ENCODE measurements around the gene NAPA. TPM values are rescaled to one million over a fixed set of nuclear protein-coding genes. Genes with fewer than 3 reads are reported as not detected.

Gene NAPA
- total RNA-seq, 4 donors from 2014 or later, result 94.8 to 138 (median 114) TPM

- TF ChIP-seq POLR2AphosphoS5 (IDR thresholded peaks at IDR 0.05) (no peak), EP300 (IDR thresholded peaks at IDR 0.05; ENCODE audit: low read depth) (no peak), POLR2A (IDR thresholded peaks at IDR 0.05) (no peak), CTCF (IDR thresholded peaks at IDR 0.05) (no peak)
- in situ Hi-C loops (cut with MboI; ENCODE audit: low pct_ligation_motif_present in 1 of 4, low pct_unique_long_range_greater_than_20kb in 1 of 4, low sequenced_read_pairs in 3 of 4), result no loop called here
- WGBS, 2 donors (ENCODE audit: low coverage in 1 of 2), result 81% methylated on average over 4 of the region's 4 CpGs; no CpG with 5 or more reads in 1 of the 2 donors
- H3K27ac ChIP-seq, result no peak overlapping the region
- peaks cover 0 to 8% (median 0%) of the 10 kb centered on the region in 4 donors for H3K4me1 ChIP-seq
- H3K27me3 ChIP-seq, result peaks cover 11% of the 10 kb centered on the region
- intact Hi-C loops (cut with DNase I; ENCODE audit: low total_unique reads), result no loop called here
- DNase-seq, result no peak
- no peaks in the 10 kb centered on the region for H3K36me3 ChIP-seq
- H3K4me3 ChIP-seq, result no peak overlapping the region
- no peaks in the 10 kb centered on the region for H3K9me3 ChIP-seq
Observed at GRCh38 chr19:47550129-47550528, 35.3 kb upstream of the NAPA start.

DNA sequence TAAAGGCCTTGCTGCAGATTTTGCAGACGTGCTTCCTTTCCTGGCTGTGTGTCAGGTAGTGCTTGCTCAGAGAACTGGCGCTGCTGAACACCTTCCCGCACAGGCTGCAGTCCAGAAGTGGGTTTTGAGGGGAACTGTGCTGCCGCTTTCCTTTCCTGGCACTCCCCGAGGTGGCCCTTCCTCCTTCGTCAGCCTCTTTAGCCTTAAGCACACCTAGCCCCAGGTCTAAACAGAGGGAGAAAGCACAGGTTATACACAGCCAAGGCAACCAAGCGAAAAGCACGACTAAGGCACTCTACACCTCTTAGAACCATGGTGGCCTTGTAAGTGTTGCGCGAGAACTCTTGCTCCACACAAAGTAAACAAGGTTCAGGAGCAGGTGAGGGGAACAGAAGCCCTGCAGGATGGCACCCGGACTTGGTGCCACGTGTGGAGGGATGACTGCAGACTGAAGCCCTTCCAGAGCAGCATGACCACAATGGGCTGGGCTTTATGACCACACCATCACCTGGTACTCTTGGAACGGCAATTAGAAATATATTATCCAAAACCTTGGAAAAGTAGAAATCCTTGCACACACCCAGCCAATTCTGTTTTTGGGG is 34.5 kb upstream of the NAPA start:
- H3K27ac ChIP-seq, result no peak overlapping the region

GRCh38 chr19:47547199-47547598 is 32.3 kb upstream of the NAPA start:
- WGBS, 2 donors (ENCODE audit: low coverage in 1 of 2), result 40 to 78% methylated on average over 1 to 2 of the region's 2 CpGs
- in situ Hi-C loops (cut with MboI; ENCODE audit: low pct_ligation_motif_present in 1 of 4, low pct_unique_long_range_greater_than_20kb in 1 of 4, low sequenced_read_pairs in 3 of 4) (no loop called here), intact Hi-C loops (cut with DNase I; ENCODE audit: low total_unique reads) (loop anchor here (10.0 kb wide), 1 partner anchor 48 kb away; no protein-coding TSS in a partner anchor)
- no peaks in the 10 kb centered on the region for H3K9me3 ChIP-seq
- H3K27ac ChIP-seq, result no peak overlapping the region
- no peak for DNase-seq
- H3K4me3 ChIP-seq, result no peak overlapping the region
- peaks cover 20% of the 10 kb centered on the region for H3K27me3 ChIP-seq
- H3K36me3 ChIP-seq, result no peaks in the 10 kb centered on the region
- peaks cover 0 to 11% (median 0%) of the 10 kb centered on the region in 4 donors for H3K4me1 ChIP-seq
- TF ChIP-seq CTCF (IDR thresholded peaks at IDR 0.05) (no peak), EP300 (IDR thresholded peaks at IDR 0.05; ENCODE audit: low read depth) (no peak), POLR2A (IDR thresholded peaks at IDR 0.05) (no peak), POLR2AphosphoS5 (IDR thresholded peaks at IDR 0.05) (no peak)

More for the DNA sequence above, 34.5 kb upstream of the NAPA start:
- H3K9me3 ChIP-seq, result no peaks in the 10 kb centered on the region
- H3K27me3 ChIP-seq, result peaks cover 19% of the 10 kb centered on the region
- 60 to 71% methylated on average over 1 to 11 of the region's 13 CpGs for WGBS, 2 donors (ENCODE audit: low coverage in 1 of 2)
- TF ChIP-seq EP300 (IDR thresholded peaks at IDR 0.05; ENCODE audit: low read depth) (no peak), POLR2AphosphoS5 (IDR thresholded peaks at IDR 0.05) (no peak), CTCF (IDR thresholded peaks at IDR 0.05) (no peak), POLR2A (IDR thresholded peaks at IDR 0.05) (no peak)
- no peak for DNase-seq
- in situ Hi-C loops (cut with MboI; ENCODE audit: low pct_ligation_motif_present in 1 of 4, low pct_unique_long_range_greater_than_20kb in 1 of 4, low sequenced_read_pairs in 3 of 4), result no loop called here
- H3K4me1 ChIP-seq, result peaks cover 0 to 8% (median 0%) of the 10 kb centered on the region in 4 donors
- H3K36me3 ChIP-seq, result no peaks in the 10 kb centered on the region
- intact Hi-C loops (cut with DNase I; ENCODE audit: low total_unique reads), result loop anchor here (10.0 kb wide), 1 partner anchor 45 kb away; no protein-coding TSS in a partner anchor
- no peak overlapping the region for H3K4me3 ChIP-seq

- H3K36me3 ChIP-seq, result no peaks in the 10 kb centered on the region
- peak overlapping the region in 2 of 4 donors; percentile 2 to 10 for H3K4me3 ChIP-seq
- H3K4me1 ChIP-seq, result peaks cover 0 to 22% (median 2%) of the 10 kb centered on the region in 4 donors
- H3K27me3 ChIP-seq, result peaks cover 20% of the 10 kb centered on the region
- DNase-seq, result no peak
- WGBS, 2 donors (ENCODE audit: low coverage in 1 of 2), result 65% methylated on average over 71 of the region's 75 CpGs; no CpG with 5 or more reads in 1 of the 2 donors
- no peaks in the 10 kb centered on the region for H3K9me3 ChIP-seq
- H3K27ac ChIP-seq, result no peak overlapping the region
- intact Hi-C loops (cut with DNase I; ENCODE audit: low total_unique reads) (loop anchor here (10.0 kb wide), 1 partner anchor 49 kb away; no protein-coding TSS in a partner anchor), in situ Hi-C loops (cut with MboI; ENCODE audit: low pct_ligation_motif_present in 1 of 4, low pct_unique_long_range_greater_than_20kb in 1 of 4, low sequenced_read_pairs in 3 of 4) (no loop called here)
- TF ChIP-seq POLR2A (IDR thresholded peaks at IDR 0.05) (no peak), EP300 (IDR thresholded peaks at IDR 0.05; ENCODE audit: low read depth) (no peak), POLR2AphosphoS5 (IDR thresholded peaks at IDR 0.05) (no peak)
Observed at GRCh38 chr19:47545061-47545948, 30.4 kb upstream of the NAPA start.
